ENCODE measurements around the gene PXN. TPM values are rescaled to one million over a fixed set of nuclear protein-coding genes. Genes with fewer than 3 reads are reported as not detected.

PXN gene
- total and polyA plus RNA-seq, 2 of the 13 experiments (the other 11 are each of a cell fraction or from before 2014, with no cell fraction given), result 13.6 to 14.2 TPM

GRCh38 chr12:120227233-120228040 lies 38.1 kb downstream of the PXN start (continued):
- TF ChIP-seq, protein P1, sequence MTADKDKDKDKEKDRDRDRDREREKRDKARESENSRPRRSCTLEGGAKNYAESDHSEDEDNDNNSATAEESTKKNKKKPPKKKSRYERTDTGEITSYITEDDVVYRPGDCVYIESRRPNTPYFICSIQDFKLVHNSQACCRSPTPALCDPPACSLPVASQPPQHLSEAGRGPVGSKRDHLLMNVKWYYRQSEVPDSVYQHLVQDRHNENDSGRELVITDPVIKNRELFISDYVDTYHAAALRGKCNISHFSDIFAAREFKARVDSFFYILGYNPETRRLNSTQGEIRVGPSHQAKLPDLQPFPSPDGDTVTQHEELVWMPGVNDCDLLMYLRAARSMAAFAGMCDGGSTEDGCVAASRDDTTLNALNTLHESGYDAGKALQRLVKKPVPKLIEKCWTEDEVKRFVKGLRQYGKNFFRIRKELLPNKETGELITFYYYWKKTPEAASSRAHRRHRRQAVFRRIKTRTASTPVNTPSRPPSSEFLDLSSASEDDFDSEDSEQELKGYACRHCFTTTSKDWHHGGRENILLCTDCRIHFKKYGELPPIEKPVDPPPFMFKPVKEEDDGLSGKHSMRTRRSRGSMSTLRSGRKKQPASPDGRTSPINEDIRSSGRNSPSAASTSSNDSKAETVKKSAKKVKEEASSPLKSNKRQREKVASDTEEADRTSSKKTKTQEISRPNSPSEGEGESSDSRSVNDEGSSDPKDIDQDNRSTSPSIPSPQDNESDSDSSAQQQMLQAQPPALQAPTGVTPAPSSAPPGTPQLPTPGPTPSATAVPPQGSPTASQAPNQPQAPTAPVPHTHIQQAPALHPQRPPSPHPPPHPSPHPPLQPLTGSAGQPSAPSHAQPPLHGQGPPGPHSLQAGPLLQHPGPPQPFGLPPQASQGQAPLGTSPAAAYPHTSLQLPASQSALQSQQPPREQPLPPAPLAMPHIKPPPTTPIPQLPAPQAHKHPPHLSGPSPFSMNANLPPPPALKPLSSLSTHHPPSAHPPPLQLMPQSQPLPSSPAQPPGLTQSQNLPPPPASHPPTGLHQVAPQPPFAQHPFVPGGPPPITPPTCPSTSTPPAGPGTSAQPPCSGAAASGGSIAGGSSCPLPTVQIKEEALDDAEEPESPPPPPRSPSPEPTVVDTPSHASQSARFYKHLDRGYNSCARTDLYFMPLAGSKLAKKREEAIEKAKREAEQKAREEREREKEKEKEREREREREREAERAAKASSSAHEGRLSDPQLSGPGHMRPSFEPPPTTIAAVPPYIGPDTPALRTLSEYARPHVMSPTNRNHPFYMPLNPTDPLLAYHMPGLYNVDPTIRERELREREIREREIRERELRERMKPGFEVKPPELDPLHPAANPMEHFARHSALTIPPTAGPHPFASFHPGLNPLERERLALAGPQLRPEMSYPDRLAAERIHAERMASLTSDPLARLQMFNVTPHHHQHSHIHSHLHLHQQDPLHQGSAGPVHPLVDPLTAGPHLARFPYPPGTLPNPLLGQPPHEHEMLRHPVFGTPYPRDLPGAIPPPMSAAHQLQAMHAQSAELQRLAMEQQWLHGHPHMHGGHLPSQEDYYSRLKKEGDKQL (CRISPR knock-in tag; IDR thresholded peaks at IDR 0.05; ENCODE audit: low read depth), result no peak
- TF ChIP-seq WIZ (CRISPR knock-in tag; IDR thresholded peaks at IDR 0.05) (no peak), MXD3 (CRISPR knock-in tag; IDR thresholded peaks at IDR 0.05) (no peak), ZMYM3 (CRISPR knock-in tag; IDR thresholded peaks at IDR 0.05) (peak; percentile 6; the same call in 1 of the 2 replicates), ZNF713 (CRISPR knock-in tag; IDR thresholded peaks at IDR 0.05) (no peak), RFXANK (CRISPR knock-in tag; IDR thresholded peaks at IDR 0.05) (no peak), RARA (CRISPR knock-in tag; IDR thresholded peaks at IDR 0.05) (peak; percentile 28; the same call in 1 of the 2 replicates), ZNF556 (CRISPR knock-in tag; IDR thresholded peaks at IDR 0.05; ENCODE audit: borderline replicate concordance) (no peak)
- TF ChIP-seq, protein P2, sequence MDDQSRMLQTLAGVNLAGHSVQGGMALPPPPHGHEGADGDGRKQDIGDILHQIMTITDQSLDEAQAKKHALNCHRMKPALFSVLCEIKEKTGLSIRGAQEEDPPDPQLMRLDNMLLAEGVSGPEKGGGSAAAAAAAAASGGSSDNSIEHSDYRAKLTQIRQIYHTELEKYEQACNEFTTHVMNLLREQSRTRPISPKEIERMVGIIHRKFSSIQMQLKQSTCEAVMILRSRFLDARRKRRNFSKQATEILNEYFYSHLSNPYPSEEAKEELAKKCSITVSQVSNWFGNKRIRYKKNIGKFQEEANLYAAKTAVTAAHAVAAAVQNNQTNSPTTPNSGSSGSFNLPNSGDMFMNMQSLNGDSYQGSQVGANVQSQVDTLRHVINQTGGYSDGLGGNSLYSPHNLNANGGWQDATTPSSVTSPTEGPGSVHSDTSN (CRISPR knock-in tag; IDR thresholded peaks at IDR 0.05; ENCODE audit: borderline replicate concordance), result no peak
- TF ChIP-seq, protein P3, sequence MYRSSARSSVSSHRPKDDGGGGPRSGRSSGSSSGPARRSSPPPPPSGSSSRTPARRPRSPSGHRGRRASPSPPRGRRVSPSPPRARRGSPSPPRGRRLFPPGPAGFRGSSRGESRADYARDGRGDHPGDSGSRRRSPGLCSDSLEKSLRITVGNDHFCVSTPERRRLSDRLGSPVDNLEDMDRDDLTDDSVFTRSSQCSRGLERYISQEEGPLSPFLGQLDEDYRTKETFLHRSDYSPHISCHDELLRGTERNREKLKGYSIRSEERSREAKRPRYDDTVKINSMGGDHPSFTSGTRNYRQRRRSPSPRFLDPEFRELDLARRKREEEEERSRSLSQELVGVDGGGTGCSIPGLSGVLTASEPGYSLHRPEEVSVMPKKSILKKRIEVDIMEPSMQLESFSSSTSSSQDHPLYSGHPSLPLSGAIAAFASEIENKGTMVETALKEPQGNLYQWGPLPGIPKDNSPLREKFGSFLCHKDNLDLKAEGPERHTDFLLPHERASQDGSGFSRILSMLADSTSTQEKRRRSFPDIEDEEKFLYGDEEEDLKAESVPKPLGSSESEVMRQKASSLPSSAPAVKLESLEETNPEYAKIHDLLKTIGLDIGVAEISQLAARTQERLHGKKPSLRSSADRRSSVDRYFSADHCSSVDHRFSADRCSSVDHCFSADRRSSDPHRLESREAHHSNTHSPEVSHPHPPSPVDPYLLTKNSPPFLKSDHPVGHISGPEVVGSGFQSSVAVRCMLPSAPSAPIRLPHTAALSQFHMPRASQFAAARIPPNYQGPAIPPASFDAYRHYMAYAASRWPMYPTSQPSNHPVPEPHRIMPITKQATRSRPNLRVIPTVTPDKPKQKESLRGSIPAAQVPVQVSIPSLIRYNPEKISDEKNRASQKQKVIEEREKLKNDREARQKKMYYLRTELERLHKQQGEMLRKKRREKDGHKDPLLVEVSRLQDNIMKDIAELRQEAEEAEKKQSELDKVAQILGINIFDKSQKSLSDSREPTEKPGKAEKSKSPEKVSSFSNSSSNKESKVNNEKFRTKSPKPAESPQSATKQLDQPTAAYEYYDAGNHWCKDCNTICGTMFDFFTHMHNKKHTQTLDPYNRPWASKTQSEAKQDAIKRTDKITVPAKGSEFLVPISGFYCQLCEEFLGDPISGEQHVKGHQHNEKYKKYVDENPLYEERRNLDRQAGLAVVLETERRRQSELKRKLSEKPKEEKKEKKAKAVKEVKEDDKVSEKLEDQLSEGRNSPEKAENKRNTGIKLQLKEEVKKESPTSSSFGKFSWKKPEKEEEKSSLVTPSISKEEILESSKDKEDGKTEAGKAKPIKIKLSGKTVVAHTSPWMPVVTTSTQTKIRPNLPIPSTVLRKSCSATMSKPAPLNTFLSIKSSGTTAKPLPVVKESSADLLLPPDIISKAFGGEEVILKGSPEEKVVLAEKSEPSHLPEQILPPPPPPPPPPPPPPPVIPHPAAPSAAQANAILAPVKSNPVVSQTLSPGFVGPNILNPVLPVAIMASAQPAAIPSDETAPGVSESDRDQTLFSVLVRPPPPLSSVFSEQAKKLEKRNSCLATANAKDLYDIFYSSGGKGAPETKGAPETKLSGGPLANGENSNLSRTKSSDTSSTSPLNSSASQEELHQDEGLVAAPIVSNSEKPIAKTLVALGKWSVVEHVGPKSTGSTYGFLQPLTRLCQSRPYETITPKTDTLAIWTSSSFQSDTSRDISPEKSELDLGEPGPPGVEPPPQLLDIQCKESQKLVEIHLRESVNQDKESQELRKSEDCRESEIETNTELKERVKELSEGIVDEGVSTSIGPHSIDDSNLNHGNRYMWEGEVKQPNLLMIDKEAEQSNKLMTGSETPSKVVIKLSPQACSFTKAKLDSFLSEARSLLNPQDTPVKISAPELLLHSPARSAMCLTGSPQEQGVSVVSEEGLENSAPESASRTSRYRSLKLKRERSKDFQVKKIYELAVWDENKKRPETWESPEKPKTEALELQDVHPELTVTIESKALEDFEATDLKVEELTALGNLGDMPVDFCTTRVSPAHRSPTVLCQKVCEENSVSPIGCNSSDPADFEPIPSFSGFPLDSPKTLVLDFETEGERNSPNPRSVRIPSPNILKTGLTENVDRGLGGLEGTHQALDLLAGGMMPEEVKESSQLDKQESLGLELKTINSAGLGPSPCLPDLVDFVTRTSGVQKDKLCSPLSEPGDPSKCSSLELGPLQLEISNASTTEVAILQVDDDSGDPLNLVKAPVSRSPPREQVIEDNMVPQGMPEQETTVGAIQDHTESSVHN (CRISPR knock-in tag; IDR thresholded peaks at IDR 0.05), result no peak
- TF ChIP-seq, protein P4, sequence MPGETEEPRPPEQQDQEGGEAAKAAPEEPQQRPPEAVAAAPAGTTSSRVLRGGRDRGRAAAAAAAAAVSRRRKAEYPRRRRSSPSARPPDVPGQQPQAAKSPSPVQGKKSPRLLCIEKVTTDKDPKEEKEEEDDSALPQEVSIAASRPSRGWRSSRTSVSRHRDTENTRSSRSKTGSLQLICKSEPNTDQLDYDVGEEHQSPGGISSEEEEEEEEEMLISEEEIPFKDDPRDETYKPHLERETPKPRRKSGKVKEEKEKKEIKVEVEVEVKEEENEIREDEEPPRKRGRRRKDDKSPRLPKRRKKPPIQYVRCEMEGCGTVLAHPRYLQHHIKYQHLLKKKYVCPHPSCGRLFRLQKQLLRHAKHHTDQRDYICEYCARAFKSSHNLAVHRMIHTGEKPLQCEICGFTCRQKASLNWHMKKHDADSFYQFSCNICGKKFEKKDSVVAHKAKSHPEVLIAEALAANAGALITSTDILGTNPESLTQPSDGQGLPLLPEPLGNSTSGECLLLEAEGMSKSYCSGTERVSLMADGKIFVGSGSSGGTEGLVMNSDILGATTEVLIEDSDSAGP (CRISPR knock-in tag; IDR thresholded peaks at IDR 0.05; ENCODE audit: borderline replicate concordance), result no peak

Data from HepG2 (cell line).